GM19240 (cell line): ENCODE measurements around the gene EPHB2.
"Not testable (repeated sequence)": the region's sequence is repeated elsewhere in the genome, so short reads cannot be mapped to it uniquely, and the experiment has no call there.

Experiments used
- DNase-seq: peaks from one replicate; pipeline ENCODE4 v3.0.0; 2011; ENCODE audit warnings: low spot score; ENCODE audit not compliant: insufficient read length

EPHB2 gene

DNA sequence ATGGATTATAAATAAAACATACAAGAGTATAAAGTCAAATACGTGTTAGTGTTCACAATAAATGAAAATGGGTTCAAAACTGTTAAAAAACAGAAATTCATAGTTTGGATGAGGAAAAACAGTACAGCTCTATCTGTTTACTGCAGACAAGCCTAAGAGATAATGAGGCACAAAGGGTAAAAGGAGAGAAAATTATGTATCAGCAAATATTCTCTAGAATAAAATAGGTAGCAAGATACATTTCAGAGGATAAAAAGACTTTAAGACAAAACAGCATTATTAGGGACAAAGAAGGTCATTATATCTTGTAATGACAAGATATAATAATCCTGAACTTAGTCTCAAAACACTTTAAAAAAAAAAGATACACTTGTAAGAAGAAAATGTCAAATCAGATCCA lies 123.1 kb downstream of the EPHB2 start:
- DNase-seq, result no peak

DNA sequence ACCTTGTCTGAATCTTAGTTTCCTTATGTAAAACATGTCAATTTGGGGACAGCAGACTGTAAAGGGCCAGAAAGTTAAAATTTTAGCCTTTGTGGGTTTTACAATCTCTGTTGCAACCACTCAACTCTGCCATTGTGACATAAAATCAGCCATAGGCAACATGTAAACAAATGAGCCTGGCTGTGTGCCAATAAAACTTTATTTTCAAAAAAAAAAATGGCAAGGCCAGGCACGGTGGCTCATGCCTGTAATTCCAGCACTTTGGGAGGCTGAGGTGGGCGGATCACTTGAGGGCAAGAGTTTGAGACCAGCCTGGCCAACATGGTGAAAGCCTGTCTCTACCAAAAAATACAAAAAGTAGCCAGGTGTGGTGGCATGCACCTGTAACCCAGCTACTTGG lies 123.8 kb downstream of the EPHB2 start:
- not testable (repeated sequence) for DNase-seq

DNA sequence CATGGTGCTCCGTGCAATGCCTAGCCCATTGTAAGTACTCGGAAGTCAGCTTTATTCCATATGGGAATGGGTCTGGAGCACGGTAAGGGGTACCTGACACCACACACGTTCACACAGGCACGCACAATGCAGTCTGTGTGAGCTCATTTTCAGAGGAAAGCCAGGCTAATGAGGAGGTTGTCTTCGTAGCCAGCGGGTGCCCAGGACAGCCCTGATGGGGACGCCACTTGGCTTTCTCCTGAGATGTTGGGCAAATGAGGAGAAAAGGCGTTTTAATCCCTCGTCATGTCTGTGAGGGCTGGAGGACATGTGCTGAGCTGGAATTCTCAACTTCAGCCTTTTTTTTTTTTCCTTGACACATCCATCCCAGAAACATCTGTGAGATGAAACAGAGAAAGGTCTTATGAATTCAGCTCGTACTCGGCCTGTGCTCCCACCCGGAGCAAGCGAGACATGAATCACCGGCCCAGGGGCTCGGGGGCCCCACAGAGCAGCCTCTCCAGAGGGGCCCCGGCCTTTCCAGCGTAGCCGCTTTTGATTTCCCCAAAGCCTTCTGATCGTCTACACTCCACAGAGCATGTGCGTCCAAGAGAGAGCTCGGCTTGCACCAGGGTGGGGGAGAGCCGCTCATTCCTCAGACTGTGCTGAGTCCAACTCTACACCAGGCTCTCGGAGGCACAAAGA lies 125.1 kb downstream of the EPHB2 start:
- DNase-seq, result no peak

DNA sequence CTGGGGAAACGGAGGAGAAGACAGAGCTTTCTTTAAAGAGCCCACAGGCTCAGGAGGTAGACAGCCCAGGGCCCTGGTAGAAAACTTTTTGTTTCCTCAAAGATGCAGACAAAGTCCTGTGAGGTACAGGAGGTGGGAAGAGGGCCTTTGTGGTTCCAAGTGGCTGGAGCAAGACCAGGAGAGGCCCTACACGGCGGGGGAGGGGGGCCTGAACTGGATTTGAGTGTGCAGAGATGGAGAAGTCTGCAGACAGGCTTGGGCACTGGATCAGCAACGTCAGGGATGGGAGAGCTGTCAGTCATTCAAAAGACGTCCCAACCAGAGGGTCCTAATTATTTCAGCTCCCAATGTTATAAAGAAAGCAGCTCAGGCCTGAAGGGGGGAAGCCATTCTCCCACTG lies 126.2 kb downstream of the EPHB2 start:
- no peak for DNase-seq

DNA sequence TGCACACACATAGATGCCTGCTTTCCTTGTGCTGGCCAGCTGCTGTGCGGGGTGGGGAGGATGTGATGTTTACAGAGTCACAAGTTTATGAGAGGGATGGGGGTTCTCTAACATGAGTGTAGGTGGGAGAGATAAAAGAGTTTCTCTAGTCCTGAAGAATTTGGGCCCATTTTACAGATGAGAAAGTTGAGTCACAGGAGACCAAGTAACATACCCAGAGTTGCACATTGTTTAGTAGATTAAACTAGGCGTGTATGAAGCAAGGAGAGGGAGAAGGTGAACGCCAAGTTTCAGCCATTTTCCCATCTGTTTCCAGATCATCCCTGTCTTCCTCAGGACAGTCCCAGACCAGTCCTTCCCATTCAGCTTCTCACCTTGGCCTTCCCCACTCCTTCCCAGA lies 126.7 kb downstream of the EPHB2 start:
- DNase-seq, result no peak

DNA sequence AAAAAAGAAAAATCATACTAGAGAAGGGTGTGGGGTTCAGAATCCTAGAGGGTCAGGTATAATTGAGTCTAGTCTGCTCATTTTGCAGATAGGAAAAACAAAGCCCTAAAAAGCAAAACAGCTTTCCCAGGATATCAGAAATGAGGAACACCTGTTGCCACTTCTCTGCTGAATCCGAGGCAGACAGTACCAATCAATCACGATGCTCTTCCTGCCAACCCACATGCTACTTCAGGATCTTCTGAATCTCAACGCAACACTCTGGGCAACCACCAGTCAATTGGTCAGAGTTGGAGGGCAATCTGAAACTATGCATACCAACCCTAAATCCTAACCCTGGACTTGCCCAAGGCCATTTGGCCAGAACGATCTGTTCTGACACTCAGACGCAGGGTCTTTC lies 128.3 kb downstream of the EPHB2 start:
- DNase-seq, result no peak

DNA sequence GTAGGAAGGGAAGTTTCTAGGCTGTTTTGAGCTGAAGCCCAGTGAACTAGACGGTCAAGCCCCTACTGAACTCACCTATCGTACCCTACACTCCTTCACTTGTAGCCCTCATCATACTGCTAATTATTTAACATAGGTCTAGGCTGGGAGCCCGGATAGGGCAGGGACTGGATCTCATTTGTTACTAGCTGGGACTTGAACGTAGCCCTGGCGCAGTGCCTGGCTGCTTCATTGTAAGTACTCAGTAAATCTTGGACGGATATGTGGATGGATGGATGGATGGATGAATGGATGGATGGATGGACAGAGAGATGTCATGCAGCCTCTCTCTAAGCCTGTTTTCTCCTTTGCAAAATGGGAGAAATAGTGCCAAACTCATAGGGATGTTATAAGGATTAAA lies 129.2 kb downstream of the EPHB2 start:
- DNase-seq, result no peak

DNA sequence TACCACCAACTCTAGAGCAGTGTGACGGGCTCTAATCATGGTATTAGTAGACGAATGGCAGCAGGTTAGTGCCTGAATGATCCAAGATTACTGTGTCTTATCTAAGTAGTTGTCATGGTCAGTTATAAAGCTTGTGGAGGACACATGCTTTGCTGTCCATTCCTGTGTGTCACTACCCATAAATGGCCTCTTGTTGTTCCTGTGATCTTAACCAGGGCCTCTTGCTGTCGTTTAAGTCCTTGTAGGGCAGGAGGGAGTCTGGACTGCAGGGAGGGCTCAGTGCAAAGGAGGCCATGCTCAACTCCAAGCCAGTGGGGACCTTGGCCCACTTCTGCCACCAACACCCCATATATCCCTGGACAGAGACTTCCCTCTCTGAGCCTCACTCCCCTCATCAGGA lies 130.5 kb downstream of the EPHB2 start:
- DNase-seq, result no peak

DNA sequence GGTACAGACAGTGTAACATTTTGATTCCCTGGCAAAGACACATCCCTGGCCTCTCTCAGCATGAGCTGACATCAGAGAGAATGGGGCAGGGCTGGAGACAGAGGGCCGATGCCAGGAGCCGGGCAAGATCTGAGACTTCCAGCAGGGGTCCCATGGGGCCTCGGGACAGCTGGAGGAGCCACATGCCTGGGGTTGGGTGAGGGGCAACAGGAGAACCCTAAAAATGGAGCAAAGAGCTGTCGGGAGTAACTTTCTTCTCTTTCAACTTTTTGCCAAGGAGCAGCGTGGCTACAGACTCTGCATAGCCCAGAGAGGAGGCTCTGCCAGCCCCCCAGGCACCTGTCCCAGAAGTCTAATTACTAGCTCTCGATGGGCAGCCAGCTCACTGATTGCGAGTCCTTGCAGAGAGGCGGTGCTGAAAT lies 131.2 kb downstream of the EPHB2 start:
- no peak for DNase-seq

DNA sequence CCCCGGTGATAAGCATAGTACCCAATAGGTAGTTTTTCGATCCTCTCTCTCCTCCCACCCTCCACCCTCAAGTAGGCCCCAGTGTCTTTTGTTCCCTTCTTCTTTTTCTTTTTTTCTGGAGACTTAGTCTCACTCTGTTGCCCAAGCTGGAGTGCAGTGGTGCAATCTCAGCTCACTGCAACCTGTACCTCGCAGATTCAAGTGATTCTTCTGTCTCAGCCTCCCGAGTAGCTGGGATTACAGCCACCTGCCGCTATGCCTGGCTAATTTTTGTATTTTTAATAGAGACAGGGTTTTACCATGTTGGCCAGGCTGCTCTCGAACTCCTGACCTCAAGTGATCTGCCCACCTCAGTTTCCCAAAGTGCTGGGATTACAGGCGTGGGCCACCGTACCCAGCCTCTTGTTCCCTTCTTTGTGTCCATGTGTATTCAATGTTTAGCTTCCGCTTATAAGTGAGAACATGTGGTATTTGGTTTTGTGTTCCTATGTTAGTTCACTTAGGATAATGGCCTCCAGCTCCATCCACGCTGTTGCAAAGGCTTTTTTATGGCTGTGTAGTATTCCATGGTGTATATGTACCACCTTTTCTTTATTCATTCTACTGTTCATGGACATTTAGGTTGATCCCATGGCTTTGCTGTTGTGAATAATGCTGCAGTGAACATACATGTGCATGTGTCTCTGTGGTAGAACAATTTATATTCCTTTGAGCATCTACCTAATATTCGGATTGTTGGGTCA lies 133.0 kb downstream of the EPHB2 start:
- DNase-seq, result not testable (repeated sequence)

DNA sequence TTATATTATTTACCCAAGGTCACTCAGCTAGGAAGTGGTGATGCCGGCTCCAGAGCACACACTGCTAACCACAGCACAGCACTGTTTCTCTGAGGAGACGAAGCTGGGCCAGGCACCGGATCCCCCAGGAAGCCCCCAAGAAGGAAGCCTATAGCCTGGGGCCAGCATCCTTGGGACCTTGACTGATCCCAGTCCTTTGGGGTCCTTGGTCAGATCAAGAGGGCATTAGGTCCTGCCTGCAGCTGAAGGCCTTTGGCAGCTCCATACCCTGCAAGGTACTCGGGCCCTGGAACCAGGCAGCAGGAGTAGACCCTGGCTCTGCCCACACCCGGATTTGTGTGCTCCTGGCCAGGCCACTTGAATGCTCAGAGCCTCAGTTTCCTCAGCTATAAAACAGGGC lies 134.0 kb downstream of the EPHB2 start:
- no peak for DNase-seq

DNA sequence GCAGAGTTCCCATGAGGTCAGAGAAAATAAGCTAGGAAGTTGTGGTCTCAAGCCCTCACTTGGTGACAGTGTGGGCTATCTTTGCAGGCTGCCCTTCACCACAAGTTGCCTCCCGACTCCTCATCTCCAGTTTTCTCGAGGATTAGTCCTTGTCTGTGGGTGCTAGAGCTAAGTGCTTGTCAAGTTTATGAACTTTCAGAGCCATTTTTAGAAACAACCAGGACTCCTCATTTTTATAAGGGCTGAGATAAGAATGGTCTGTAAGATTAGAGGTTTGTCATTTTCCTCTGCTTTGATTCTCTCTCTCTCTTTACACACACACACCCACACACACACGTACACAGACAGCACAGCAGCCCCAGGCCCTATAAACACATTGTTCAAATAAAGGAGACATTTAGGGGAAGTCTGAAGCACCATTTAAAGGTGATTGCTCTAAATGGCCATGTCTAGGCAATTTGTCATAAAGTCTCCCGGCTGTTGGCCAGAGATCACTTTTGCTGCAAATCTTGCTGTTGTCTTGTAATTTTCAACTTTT lies 134.8 kb downstream of the EPHB2 start:
- DNase-seq, result no peak

DNA sequence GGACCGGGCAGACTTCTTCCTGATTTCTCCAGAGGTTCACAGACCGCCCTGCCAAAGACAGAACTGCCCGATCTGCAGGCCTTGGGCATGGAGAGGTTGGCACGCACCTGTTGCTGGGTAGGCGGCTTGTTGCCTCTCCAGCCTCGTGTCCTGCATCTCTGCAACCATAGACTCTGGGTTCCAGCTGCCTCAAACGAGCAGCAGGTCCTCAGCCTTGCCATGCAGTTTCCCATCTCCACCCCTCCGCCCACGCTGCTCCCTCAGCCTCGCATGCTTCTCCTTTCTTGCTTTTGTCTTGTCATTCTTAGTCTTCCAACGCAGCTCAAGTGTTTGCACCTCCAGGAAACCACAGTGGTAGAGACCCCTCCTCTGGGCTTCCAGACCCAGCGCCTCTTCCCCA lies 135.8 kb downstream of the EPHB2 start:
- DNase-seq, result no peak

DNA sequence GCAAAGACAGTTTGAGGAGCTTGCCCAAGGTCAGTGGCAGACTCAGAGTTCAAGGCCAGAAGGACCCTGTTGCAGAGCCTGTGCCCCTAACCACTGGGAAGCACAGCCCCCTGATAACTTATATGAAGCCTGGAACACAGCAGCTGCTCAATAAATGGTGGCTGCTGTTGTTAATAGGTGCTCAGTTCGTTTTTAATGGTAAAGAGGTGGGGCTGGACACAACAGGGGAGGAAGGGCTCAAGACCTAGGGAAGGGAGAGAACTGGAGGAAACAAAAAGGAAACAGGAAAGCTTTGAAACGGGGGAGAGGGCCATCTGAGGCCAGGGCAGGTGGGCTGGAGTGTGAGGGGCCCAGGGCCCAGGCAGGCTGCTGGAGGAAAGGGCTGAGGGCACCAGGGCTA lies 136.6 kb downstream of the EPHB2 start:
- no peak for DNase-seq

DNA sequence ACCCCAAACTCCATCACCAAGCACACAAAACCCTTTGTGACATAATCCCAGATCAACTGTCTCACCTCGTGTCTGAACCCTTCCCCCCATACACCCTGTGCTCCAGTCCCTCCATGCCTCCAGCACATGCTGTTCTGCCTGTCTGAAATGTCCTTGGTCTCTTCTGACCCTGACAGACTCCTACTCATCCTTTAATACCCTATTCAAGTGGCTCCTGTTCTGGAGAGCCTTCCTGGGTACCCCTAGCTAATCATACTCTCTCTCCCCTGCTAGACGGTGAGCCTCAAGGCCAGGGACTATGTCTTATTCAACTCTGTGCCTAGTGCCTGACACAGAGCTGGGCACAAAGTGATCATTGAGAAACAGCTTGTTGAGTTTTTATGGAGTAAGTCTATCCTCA lies 137.1 kb downstream of the EPHB2 start:
- no peak for DNase-seq

DNA sequence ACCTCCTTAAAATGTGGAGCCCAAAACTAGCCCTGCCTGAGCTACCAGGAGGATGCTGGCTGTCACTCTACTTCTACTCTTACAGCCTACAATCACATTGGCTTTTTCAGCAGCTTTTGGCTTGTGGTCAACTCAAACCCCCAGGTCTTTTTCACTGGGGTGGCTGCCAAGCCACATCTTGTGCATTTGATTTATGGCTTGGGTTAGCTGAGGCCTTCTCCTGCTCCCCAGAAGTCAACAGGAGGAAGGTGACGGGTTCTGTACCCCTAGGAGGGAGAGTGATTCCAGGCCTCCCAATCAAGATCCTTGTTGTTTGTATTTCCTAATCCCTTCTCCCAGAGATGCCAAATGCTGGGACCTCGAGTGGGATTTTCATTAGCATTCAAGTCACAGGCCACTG lies 137.8 kb downstream of the EPHB2 start:
- no peak for DNase-seq

DNA sequence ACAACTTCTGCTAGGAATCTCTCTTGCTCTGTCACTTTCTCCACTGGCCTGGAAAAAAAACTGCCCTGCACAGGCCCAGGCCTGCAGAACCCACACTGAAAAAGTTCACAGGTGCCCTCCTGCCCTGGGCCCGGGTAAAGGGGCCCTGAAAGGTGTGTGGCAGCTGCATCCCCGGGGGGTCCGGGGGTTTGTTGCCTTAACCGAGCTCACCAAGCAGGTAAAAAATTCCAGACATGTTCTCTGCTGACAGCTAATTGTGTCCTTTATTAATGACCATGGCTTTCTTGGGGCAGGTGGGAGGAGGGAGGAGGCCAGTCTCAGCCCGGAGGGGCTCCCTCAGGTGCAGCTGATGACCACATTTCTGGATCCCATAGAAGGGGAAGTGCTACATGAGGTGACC lies 139.1 kb downstream of the EPHB2 start:
- no peak for DNase-seq

DNA sequence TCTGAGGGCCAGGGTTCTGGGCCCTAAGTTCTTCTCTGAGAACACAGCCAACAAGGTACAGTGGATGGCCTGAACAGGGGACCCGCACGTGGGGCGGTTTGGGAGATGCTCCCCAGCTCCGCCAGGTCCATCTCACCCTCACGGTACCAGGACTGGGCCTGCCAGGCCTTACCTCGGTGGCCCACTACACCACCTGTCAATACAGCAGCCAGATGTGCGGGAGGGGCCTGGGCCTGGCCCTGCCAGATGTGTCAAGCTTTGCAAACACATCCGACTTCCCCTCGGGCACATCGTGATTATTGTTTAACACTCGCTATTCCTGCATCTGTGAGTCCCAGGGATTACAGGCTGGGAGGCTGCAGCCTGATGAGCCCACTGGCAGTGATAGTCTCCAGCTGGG lies 139.6 kb downstream of the EPHB2 start:
- no peak for DNase-seq

DNA sequence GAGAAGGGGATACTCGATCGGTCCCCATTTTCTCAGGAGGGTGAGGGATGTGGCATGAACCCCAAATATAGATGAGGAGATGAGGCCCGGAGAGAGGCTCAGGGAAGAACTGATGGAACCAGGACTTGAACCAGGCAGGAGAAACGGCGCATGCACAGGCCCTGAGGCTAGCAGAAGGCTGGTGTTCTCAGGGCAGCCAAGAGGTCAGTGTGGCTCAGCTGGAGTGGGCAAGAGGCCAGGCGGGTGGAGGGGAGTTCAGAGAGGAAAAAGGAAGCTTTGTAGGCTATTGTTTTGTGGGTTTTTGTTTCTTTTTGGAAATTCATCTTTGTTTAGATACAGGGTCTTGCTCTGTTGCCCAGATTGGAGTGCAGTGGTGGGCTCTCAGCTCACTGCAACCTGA lies 140.0 kb downstream of the EPHB2 start:
- no peak for DNase-seq

DNA sequence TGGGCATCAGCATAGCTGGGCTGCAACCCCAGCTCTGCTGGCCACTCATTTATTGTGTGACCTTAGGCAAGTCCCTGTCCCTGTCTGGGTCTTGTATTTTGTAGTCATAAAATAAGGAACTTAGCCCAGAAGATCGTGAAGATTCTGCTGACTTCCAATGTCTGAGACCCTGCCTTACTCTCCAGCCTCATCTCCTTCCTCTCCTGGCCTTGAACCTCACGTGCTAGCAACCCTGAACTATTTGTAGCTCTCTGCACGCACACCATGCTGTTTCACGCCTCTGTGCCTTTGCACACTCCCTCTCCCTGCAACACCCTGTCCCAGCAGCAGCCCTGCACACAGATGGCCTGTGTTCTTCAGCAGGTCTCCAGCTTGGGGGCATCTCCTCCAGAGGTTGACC lies 140.9 kb downstream of the EPHB2 start:
- no peak for DNase-seq

DNA sequence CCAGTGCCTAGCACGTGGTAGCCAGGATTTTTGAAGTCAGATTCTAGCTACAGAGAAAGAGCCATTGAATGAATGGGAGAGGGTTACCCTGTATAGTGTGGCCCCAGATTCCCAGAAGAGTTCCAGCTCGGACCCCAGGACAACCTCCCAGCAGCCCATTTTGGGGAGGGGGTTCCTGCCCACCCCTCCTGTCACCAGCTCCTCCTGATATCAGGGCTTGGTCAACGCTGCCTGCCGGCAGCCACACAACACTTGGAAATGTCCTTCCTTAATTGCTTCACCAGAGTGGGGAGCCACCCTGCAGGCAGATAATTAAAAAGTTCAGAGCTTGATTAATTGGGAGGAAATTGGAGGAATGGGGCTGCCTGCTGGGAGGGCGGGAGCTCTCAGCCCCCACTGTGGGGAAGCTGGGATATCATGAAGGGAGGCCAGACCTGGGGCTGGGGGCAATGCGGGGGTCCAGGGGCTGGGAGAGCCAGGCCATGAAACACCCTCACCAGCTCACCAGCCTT lies 141.6 kb downstream of the EPHB2 start:
- DNase-seq, result no peak

DNA sequence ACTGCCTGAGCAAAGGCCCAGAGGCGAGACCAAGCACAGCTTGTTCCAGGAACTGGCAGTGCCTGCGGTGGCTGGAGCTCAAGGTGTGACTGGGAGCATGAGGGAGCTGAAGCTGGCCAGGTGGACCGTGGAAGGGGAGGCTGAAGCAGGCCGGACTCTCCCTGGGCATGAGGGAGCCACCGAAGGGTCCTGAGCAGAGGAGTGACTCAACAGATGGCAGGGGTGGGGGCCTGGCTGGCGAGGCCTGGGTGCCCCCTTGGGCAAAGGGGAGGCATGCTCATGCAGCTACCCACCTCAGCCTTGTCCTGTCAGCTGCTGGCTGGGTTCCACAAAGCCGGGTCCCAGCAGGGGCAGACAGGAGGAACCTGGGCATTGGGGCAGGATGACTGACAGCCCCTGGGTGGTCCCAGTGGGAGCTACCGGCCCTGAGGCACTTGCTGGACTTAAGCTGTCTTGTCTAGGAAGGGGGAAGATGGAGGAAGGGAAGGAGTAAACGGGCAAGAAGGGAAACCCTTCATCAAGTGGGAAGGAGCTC lies 143.1 kb downstream of the EPHB2 start:
- DNase-seq, result no peak
